Measurements from ENCODE around the gene MBLAC2.
A peak's percentile ranks its signal among the peaks of the same experiment; 100 is the strongest.

MBLAC2 gene

DNA sequence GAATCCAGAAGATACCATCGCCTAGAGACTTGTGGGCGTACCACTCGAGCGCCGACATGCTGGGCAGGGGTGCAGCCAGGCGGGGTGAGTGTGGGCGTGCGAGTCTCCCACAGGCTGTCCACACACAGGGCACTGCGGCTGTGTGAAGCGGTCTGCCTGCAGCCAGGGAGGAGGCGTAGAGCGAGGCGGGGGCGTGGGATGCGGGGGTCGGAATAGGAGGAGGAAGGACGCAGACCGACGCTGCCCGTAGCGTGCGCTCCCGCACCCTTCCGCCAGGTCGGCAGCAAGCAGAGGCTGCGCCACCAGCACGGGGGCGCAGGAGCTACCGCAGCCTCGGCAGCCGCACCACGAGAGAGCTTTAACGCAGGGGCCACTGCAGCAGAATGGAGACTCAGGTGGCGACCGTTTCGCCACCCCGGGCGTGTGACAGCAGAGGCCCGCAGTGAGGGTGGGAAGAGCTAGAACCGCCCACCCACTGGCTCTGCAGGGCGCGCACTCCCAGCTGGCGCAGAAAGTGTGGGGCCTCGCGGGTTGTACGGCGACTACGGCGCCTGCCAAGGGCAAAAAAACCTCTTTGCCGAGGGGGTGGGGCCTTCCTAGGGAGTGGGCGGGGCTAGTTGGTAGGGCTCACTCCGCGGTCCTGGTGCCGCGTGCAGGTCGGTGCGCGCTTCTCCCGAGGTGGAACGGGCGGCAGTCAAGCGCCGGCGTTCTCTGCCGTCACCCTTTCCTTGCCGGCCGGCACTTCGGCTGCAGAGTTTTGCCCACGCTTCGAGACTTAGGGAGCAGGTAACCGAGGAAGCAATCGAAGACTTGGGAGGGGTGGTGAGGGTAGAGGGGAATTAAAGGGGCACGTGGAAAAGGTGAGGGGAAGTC, at the start of gene MBLAC2, which contains the start of gene POLR3G:
Gene MBLAC2, minus strand, starts transcription at position 537 of the 873 bp plus-strand sequence. Its CDS starts 479 bp downstream, at position 58.
Gene POLR3G, plus strand, starts transcription at position 630 of the 873 bp plus-strand sequence. CDS start 10,704 bp downstream, outside the sequence.
- DNase-seq, result peak; percentile 94

DNA sequence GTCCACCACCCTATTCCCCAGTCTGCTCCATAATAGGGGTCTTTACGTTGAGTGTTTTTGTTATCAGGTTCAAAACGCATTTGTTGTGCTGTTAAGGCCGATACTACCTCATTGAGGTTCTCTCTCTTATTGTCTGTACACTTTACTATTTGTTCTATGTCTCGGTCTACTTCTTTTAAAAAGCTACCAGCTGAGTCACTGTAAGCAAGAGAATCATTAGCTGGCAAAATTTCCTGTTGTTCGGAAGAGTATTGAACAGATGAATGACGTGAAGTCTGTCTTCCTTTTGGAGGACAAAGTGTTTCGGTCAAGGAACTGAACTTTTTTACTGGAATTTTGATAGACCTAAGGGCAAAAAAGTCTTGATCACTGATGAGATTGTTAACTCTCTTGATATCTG, 44.5 kb upstream of the MBLAC2 start:
- DNase-seq, result no peak

DNA sequence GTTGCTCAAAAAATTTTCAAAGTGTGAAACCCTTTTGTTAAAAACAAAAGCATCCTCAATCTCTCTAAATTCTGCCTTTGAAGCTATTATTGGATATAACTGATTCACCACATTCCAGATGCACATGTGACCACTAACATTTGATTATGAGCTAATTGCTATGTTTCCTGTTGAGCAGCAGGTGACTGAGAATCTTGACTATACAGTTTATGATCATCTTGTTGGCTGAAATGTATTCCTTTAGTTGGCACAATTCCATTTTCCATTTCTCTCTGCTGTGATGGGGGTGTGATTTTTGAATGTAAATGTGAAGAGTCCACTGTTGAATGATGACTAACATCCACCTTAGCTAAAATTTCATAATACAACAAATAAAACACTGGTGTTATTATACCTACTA, 44.1 kb upstream of the MBLAC2 start:
- no peak for DNase-seq

DNA sequence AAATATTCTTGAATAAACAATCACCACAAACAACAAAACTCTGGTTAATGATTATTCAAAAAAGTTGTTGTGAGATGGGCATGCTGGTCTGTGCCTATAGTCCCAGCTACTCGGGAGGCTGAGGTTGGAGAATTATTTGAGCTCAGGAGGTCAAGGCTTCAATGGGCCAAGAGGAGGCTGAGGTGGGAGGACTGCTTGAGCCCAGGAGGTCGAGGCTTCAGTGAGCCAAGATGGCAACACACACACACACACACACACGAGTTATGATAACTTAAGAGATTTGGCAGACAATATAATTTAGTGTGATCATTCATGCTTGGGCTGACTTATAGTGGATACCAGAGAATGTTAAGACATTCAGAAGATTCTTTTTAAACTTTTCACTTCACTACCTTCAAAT, 39.9 kb upstream of the MBLAC2 start:
- no peak for DNase-seq

DNA sequence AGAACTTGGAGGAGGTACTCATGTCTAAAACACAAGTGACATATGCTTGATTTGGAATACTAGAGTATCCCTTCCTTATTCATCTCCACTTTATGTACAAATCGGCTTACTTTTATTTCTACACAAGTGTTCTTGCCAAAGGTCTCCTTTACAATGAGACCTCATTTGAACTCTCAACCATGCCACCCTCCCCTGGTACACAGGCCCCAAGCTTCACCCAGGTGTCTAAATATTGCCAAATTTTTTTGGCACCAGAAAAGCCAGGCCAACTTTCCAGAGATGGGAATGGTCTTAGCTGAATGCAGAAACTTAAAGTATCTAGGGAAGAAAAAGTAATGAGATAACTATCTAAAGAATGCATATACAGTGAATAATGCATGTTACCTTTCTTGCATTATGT, 35.9 kb upstream of the MBLAC2 start:
- no peak for DNase-seq

DNA sequence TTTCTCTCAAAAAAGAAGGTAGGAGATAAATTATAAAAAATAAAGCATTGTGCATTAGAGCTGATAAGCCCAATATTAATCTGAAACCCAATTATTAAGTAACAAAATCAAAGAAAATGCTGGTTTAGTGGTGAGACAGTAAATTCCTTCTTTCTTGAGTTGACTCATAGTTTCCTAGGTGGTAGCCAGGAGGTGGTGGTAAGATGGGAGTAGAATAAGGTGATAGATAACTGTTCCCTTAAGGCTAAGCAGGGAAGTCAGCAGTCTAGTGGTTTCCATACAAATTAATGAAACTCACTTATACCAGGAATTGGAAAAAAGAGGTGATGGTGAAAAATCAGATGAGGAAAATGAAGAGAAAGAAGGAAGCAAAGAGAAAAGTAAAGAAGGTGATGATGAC, 31.6 kb upstream of the MBLAC2 start:
- DNase-seq, result no peak

DNA sequence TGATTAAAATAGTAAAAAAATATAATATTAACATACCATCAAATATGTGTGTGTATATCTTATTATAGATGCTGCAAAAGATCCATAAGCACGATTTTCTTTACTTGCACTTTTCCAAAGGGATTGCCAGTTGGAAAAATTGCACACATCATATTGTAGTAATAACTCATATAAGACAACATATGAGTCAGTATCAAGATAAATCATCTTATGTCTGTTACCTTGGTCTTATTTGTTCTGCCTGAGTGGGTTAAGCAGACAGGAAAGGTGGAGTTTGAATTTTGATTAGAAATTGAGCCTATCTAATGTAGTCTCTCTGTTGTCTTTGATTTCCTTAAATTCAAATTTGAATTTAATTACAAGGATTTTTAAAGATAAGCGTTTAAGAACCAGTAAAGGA, 30.2 kb upstream of the MBLAC2 start:
- DNase-seq, result no peak

DNA sequence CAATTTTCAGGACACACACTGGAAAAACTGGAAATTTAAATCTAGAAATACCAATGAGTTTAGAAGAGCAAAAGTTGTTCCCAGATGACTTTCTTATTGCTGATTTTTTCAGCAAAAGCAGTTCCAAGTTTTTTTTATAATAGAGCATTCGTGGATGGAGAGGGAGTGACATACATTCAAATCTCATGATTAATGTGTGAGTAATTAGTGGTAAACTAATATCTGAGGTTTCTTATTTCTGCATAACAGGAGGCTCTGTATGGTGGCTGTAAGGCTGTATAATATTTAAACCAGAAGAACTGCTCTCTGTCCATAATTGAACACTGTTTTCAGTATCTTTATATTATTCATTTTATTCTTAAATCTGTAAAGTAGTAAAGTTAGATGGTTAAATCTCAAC, 29.0 kb upstream of the MBLAC2 start:
- no peak for DNase-seq

DNA sequence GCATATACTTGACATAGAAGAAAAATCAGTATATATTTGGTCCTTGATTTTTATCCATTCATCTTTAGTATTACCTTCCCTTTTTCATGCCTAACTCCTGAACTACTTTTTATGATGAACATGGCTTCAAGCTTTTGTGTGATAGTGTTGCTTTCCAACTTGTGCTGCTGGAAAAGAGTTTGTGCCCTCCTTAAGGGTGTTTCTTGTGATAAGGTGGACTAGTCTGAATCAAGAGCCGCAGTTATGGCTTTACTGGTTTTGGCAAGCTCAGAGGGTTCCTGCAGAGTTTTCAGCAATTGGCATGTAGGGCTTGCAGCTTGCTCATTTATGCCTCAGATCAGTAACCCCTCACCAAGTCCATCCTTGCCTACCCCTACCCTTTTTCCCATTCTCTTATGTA, 20.6 kb upstream of the MBLAC2 start:
- no peak for DNase-seq

DNA sequence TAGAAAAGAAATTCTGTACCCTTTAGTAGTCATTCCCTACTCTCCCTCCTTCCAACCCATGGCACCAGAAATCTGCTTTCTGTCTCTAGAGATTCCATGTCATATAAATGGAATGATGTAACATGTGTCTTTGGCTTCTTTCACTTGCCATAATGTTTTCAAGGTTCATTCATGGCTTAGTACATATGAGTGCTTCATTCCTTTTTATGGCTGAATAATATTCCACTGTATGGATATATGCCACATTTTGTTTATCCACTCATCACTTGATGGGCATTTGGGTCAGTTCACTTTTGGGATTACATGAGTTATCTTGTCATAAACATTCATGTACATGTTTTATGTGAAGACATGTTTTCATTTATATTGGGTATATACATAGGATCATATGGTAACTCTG, 19.5 kb upstream of the MBLAC2 start:
- DNase-seq, result no peak

DNA sequence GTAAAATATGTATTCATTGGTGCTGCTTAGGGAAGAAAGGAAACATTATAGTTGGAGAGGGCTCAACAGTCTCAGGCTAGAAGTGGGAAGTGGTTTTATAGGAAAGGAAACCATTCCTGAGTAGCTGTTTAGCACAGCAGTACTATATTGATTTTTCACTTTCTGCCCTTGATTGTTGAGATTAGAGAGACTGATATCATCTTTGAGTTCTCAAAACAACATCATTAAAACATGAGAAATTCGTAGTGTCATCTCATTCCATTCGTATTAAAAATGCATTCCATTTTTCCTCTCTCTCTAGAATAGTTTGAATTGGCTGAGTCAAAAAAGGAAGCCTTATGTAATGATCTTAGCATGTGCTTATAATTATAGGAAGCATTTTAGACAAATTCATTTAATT, 14.2 kb upstream of the MBLAC2 start:
- no peak for DNase-seq

DNA sequence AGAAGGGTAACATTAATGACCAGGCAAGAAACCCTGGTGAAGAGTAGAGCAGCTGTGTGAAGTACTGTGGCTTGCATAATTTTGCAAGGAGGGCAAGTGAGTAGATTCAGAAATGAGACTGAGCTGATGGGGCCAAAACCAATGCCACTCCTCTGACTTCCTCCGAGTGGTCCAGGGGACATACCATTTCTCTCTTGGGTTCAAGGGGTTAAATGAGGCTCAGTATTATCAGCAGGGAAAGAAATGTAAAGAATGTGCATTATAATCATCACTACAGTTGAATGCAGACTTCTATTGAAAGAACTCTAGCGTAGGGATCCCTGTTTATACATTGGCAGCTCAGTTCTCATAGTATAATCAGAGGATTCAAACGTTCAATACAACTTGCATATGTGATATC, 10.0 kb upstream of the MBLAC2 start:
- DNase-seq, result no peak

DNA sequence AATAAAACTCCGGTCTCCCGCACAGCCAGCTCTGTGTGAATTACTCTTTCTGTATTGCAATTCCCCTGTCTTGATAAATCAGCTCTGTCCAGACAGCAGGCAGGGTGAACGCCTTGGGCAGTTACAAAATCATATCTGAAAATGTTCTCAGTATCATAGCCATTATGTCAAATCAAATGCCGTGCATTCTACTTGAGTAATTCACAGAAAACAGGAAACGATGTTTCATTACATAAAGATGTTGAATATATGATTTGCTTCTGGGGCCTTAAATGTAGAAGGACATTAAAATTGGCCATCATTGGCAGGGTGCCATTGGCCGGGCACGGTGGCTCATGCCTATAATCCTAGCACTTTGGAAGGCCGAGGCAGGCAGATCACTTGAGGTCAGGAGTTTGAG, 8.6 kb upstream of the MBLAC2 start:
- DNase-seq, result no peak

DNA sequence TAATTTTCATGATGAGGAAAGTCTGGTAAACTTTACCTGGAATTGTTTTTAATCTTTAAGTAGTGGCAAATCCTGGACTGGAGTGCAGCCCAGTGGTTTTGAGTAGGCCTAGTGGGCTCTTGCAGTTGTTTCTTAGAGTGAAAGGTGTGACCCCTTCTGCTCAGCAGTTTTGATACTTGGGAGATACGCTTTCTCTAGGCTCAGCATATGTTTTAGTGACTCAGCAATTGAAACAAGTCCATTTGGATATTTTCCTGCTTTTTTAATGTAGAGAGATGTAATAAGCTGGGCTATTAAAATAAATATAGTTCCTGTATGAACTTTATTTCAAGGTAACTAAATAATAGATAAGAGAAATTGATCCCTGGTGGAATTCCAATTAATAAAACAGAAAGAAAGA, 6.1 kb upstream of the MBLAC2 start:
- DNase-seq, result no peak

DNA sequence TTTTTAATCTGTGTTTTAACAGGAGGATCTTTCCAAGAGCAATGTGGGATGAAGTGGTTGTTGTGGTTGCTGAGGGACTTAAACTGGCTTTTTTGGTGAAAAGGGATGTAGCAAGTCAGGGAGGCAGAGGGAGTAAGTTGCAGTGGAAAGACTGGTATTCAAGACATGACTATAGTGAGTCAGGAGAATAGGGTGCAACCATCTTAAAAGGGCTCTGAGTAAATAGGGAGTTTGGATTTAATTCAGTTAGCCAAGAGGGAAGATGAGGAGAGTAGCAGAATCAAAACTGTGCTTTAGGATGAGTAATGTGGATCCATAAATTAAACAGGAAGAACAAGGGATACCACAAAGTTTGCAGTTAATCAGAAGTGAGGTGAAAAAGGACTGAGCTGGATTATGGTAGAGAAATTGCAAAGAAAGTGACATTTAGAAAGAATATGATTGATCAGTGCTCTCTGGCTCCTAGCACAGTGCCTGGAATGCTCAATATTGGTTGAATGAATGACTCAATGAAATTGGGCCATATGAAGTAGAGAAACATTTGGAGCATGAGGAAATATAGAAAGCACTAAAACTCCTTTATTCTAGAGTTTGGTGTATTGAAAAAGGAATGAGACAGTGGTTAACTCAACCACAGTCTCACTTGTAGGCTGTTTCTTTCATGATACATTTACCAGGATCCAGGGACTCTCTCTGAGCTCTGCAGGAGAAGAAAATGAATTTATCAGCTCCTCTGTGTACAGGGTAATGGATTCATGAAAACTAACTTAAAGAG, 5.2 kb upstream of the MBLAC2 start:
- no peak for DNase-seq

DNA sequence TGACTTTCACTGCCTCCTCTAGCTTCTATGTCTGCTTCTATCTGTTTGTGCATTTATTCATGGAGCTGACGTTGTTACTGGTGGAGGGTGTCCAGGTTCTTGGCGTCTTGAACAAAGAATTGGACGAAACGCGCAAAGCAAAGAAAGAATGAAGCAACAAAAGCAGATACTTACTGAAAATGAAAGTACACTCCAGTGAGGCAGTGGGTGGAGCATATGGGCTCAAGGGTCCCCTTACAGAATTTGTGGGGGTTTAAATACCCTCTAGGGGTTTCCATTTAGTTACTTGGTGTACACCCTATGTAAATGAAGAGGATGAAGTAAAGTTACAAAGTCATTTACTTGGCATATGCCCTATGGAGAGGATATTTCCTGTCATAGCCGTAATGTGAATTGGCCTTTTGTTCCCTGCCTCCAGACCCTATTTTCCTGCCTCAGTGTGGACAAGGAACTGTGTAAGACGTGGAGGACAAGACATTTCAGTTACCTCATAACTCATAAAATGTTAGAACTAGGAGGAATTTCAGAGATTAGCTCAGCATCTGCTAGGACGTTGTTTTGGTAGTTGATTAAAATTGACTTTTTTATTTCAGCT, 3.1 kb upstream of the MBLAC2 start:
- DNase-seq, result no peak

DNA sequence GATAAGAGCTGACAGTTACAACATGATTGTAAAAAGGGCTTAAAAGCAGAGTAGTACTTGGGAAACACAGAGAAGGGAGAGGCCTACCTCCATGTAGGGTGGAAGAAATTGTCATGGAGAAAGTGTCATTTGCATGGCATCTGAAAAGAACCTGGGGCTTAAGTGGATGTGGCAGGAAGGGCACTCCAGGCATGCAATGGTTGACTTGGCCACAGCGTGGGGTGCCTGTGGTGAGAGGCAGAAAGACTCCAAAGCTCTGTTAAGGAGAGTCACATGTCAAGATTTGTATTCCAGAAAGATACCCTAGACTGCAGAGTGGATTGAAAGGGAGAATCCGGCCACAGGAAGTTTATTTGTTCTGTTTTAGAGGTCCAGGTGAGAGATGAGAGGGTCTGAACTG, 2.5 kb upstream of the MBLAC2 start:
- no peak for DNase-seq

DNA sequence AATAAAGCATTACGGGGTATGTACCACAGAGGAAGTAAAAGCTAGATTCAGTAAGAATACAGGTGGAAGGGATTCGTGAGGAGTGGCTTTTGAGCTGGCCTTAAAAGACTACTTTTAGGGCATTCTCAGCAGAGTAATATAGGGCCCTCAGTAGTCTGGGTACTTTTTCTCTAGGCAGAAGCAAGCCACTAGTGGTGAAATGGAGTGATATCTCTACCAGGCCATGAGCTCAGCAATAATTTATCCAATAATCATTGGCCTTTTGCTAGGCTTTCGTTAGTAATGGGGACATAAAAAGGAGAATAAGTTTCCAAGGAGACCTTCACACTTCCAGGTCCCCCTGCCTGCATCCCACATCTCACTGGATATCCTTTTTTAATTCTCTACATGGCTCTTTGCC, 1.8 kb upstream of the MBLAC2 start:
- no peak for DNase-seq

DNA sequence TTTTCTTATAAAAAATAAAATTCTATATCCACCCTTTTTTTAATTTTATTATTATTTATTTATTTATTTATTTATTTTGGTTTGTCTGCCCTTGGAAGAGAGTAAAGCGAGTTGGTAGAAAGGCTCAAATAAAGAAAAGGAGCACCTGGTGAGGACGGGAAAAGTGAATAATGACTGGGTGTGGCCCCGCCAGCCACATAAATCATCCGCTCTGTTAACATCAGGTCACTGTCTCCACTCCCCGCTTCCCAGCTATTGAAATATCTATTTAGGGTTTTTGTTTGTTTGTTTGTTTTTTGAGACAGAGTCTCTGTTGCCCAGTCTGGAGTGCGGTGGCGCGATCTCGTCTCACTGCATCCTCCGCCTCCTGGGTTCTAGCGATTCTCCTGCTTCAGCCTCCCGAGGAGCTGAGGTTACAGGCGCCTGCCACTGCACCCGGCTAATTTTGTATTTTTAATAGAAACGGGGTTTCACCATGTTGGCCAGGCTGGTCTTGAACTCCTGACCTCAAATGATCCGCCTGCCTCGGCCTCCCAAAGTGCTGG, 937 bp upstream of the MBLAC2 start:
- DNase-seq, result no peak

DNA sequence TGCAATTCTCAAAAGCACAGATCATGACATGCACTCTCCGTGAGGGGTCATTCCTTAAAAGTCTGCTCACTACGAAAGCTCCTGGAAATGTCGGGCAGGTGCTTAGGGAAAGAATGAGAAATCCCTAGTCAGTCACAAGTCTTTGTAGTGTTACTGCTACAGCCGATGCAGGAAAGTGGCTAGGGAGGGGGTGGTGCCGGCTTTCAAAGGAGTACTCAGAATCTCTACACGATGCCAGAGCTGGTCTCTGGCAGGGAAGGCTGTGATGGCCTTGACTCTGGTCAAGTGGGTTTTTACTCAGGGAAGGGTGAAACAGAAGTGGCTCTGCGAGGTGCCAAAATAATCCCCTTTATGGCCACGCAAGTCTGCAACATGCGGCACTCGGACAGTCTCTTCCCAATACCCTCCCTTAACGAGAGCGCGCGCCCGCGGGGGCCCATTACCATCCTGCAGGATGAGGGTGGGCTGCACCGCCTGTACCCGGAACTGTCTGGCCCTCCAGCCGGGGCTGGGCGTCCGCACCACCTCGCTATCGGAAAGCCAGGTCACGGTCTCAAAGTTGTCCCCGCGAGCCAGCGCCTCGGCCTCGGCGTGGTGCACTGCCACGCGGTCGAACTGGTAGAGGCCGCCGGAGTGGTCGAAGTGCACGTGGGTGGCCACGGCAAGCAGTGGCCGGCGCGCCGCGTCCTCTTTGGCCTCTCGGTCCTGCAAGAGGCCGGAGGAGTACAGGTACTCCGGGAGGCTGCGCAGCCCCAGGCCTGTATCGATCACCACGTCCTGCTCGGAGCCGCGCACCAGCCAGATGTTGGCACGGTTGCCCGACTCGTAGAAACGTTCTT, 956 bp downstream of the MBLAC2 start:
- DNase-seq, result no peak

DNA sequence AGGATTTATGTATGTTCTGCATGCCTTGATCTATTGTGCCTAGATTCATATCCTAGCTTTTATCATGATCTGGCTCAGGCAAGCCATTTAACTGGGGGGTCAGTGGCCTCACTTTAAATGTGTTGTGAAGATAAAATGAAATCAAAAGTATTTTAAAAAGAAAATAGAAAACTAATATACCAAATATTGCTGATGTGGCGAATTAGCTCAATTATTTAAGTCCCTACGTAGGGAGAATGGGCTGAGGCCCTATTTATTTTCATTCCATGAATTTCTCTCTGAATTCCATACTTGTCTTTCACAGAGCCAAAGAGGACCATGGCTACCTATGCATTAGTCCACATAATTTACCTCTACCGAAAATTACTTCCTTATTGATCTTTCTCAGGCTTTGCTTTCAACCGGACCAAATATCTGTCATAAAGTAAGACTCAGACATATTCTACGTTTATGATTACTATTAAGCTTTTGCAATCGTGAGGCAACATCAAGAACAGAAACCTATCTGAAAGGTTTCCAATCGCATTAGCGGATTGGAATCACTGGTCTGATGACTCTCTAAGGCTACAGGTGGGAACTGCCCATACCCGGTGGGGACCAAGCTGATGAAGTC, 1.7 kb downstream of the MBLAC2 start:
- no peak for DNase-seq

DNA sequence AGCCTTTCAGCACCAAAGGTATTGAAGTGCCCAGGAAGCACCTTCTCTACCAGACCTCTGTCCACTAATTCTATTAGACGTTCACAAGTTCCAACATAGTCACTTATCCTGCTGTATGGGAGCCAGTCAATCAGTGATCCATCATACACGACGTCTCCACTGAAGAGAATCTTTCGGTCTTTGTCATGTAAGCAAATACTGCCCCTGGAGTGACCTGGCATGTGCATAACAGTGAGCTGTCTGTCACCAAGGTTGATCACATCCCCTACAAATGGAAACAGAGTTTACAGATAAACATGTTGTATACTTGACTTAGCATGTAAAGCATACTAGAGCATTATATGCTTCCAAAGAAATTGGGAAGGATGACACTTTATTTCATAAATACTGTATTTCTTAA, 13.3 kb downstream of the MBLAC2 start:
- DNase-seq, result no peak
